Ovary (tissue), 9 donors: ENCODE data around the gene KCNIP4. TPM values are rescaled to one million over a fixed set of nuclear protein-coding genes. Genes with fewer than 3 reads are reported as not detected.

ENCODE experiments used
- DNase-seq, 5 donors: peaks; one replicate each; pipeline ENCODE4 v3.0.0-alpha.2; 2019 to 2020
- H3K27ac ChIP-seq, 2 donors: fragments of 200-600 bp; one replicate each; pipeline versions ENCODE4 v1.5.1 to v1.8.0; 2019 to 2022
- H3K27me3 ChIP-seq: fragments of 200-600 bp; one replicate; pipeline ENCODE4 v1.8.0; 2022
- H3K36me3 ChIP-seq: fragments of 200-600 bp; sonication (generic); one replicate; pipeline ENCODE4 v1.5.1; 2019
- H3K4me1 ChIP-seq: one replicate; pipeline ENCODE4 v1.8.1; 2013; ENCODE audit warnings: mild to moderate bottlenecking, moderate library complexity; ENCODE audit not compliant: insufficient read depth
- H3K4me3 ChIP-seq: fragments of 200-600 bp; sonication (generic); one replicate; pipeline ENCODE4 v1.5.1; 2017
- H3K9me3 ChIP-seq, 2 donors: fragments of 200-600 bp in 1 of 2; sonication (generic) in 1 of 2; one replicate each; pipeline versions ENCODE4 v1.5.1 to v1.8.1; 2013 to 2019; ENCODE audit warnings: mild to moderate bottlenecking in 1 of 2, moderate library complexity in 1 of 2
- EP300 ChIP-seq: sonication (generic); formaldehyde crosslinking; IDR thresholded peaks from one replicate; pipeline ENCODE4 v1.6.1; 2017; ENCODE audit warnings: antibody characterized with exemption
- POLR2A ChIP-seq: fragments of 450-650 bp; IDR thresholded peaks from one replicate; pipeline ENCODE4 v1.6.1; 2017; ENCODE audit warnings: antibody characterized with exemption, mild to moderate bottlenecking, moderate library complexity
- WGBS, 3 donors: extraction: QIAGEN DNeasy Blood & Tissue Kit in 1 of 3; methylation state at CpG; one replicate each; pipeline versions ENCODE4 v1.1.5 to v1.1.7; 2013 to 2017; 5-methylcytosine and 5-hydroxymethylcytosine counted together
- intact Hi-C, 4 donors: fragments of 100-400 bp; cut with DNase I; formaldehyde crosslinking; loops; one replicate each; pipeline versions ENCODE4 v1.11.0 to v1.15.1; 2022 to 2023
- polyA plus RNA-seq, 2 donors: library from polyadenylated mRNA; stranded (reverse); fragments of 200-250 nt in 1 of 2; fragments of 350-450 nt in 1 of 2; fragmentation: Illumina TruSeq in 1 of 2; extraction: RNeasy Lipid Tissue Mini Kit (QIAGEN cat#74804) in 1 of 2; gene quantifications; one replicate each; pipeline ENCODE4 v1.2.3, GENCODE V29; 2013 to 2014
- total RNA-seq, 7 donors: library from RNA; depleted of rRNA in 2 of 7; stranded (reverse); fragments of >200 nt in 2 of 7; fragmentation: NEBNext Ultra II Directional in 3 of 7; extraction: Animal tissue kit (Norgen Biotek cat#: 25700) in 3 of 7; gene quantifications; one replicate each; pipeline versions ENCODE4 v1.1.0 to v1.2.4, GENCODE V29; 2016 to 2023
- TF ChIP-seq, protein P1 (sequence below), 3 donors: fragments of 450-650 bp in 2 of 3; fragments of 200-600 bp in 1 of 3; IDR thresholded peaks; one replicate each; pipeline versions ENCODE4 v1.5.1 to v1.8.0; 2016 to 2022; ENCODE audit warnings: antibody characterized with exemption in 3 of 3, mild to moderate bottlenecking in 1 of 3
- donor health status: DM: no; HTN: no; CAD: no; lungs with moderate emphysema.
- donor health status: DM: no; HTN: no; CAD: no.
- donor health status: Bipolar disorder and iron deficiency.
- donor health status: DM: yes; HTN: yes; CAD: no.
- donor health status: DM: no; HTN: no; CAD: no.
- donor health status: DM: yes; HTN: yes; CAD: no.

Gene KCNIP4
- total and polyA plus RNA-seq, 9 donors: 0.11 to 3.9 (median 0.93) TPM; not detected in 1

DNA sequence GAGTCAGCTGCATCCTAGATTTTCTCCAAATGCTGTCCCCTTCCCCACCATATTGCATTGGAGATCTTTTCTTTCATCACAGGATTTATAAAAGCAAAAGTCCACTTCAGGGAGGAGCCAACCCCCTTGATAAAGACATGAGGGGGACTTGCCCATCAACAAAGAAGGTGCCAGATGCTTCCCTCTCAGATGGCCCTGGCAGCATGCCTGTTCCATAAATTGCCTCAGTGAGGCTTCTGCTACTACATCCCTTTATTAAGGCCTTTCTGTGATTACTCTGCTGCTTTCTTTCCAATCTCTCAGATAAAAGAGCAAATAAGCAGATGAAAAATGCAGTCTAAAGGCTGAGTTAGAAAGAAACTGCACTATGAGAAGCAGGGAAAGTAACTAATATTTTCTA is 736.7 kb downstream of the KCNIP4 start:
- intact Hi-C loops: no loop called here
- no peak overlapping the region for H3K4me3 ChIP-seq
- no peaks in the 10 kb centered on the region for H3K27me3 ChIP-seq
- no peak overlapping the region for H3K27ac ChIP-seq
- TF ChIP-seq EP300 (no peak), POLR2A (no peak)
- TF ChIP-seq, protein P1, sequence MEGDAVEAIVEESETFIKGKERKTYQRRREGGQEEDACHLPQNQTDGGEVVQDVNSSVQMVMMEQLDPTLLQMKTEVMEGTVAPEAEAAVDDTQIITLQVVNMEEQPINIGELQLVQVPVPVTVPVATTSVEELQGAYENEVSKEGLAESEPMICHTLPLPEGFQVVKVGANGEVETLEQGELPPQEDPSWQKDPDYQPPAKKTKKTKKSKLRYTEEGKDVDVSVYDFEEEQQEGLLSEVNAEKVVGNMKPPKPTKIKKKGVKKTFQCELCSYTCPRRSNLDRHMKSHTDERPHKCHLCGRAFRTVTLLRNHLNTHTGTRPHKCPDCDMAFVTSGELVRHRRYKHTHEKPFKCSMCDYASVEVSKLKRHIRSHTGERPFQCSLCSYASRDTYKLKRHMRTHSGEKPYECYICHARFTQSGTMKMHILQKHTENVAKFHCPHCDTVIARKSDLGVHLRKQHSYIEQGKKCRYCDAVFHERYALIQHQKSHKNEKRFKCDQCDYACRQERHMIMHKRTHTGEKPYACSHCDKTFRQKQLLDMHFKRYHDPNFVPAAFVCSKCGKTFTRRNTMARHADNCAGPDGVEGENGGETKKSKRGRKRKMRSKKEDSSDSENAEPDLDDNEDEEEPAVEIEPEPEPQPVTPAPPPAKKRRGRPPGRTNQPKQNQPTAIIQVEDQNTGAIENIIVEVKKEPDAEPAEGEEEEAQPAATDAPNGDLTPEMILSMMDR (IDR thresholded peaks at IDR 0.05): no peak
- no peaks in the 10 kb centered on the region for H3K4me1 ChIP-seq
- no peaks in the 10 kb centered on the region for H3K9me3 ChIP-seq
- no peaks in the 10 kb centered on the region for H3K36me3 ChIP-seq
- DNase-seq: no peak

DNA sequence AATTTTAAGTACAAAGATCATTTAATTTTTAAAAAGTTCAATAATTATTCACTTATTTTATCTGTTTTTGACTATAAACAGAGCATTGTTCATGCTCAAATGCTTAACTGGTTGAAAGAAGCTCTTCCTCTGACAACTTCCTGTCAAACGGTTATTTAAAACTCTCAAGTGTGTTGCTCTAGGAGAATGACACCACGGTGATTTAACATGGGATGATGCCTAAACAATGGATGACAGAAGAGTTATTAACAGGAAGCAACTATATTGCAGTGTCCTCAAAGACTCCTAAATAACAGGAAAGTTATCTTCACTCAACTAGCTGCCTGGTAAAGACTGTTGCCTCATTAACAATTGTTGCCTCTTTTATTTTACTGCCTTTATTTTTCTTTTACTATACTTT is 738.7 kb downstream of the KCNIP4 start:
- H3K9me3 ChIP-seq: no peaks in the 10 kb centered on the region
- no peak for DNase-seq
- WGBS, 3 donors: 30 to 34% (median 31%) methylated on average over 2 of the region's 2 CpGs
- H3K36me3 ChIP-seq: no peaks in the 10 kb centered on the region
- H3K27me3 ChIP-seq: no peaks in the 10 kb centered on the region
- intact Hi-C loops: no loop called here
- H3K4me3 ChIP-seq: no peak overlapping the region
- TF ChIP-seq POLR2A (no peak), EP300 (no peak)
- TF ChIP-seq, protein P1 (IDR thresholded peaks at IDR 0.05): no peak
- H3K4me1 ChIP-seq: no peaks in the 10 kb centered on the region
- H3K27ac ChIP-seq: no peak overlapping the region

DNA sequence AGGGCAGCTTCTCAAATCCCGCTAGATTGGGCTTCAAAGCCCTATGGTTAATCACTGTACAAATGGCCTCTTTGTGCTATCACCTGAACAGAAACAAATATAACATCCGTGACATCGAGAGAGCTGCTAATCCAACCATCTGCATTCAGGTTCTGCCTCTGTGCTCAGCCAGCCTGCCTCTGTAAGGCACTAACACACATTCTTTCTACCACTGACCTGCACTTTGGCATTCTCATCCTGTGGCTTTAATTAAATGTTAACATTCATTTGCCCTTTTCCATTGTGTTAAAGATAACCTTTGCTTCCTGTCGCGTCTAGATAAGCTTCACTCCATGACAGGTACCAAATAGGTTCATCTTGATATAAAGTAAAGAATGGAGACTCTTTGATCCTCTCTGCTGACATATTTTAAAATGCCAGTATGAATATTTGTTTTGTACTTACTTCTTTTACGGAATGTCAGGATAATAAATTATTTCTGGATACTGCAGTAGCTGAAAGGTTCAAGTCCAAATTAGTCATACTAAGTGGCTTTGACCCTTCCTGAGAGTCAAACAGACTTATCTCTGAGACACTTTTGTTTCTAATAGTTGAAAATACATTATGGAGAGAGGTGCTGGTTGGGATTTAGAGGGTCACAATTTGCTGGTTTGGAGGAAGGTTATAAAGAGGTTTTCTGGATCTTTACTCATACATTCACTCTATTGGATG is 742.6 kb downstream of the KCNIP4 start:
- DNase-seq: no peak

GRCh38 chr4:21203416-21203815 is 745.2 kb downstream of the KCNIP4 start:
- no peak for DNase-seq
- 92 to 94% (median 92%) methylated on average over 1 of the region's 1 CpG for WGBS, 3 donors
- Histone ChIP-seq H3K27me3 (no peaks in the 10 kb centered on the region), H3K4me1 (no peaks in the 10 kb centered on the region), H3K36me3 (no peaks in the 10 kb centered on the region), H3K4me3 (no peak overlapping the region), H3K27ac (no peak overlapping the region), H3K9me3 (no peaks in the 10 kb centered on the region)
- no peak for TF ChIP-seq POLR2A
- TF ChIP-seq, protein P1 (IDR thresholded peaks at IDR 0.05): no peak
- no peak for TF ChIP-seq EP300
- intact Hi-C loops: no loop called here

More for the DNA sequence above, 742.6 kb downstream of the KCNIP4 start:
- TF ChIP-seq, protein P1 (IDR thresholded peaks at IDR 0.05): no peak
- TF ChIP-seq EP300 (no peak), POLR2A (no peak)
- no peaks in the 10 kb centered on the region for H3K27me3 ChIP-seq
- H3K4me1 ChIP-seq: no peaks in the 10 kb centered on the region
- no peaks in the 10 kb centered on the region for H3K9me3 ChIP-seq
- H3K27ac ChIP-seq: no peak overlapping the region
- intact Hi-C loops: no loop called here
- WGBS, 3 donors: 44 to 51% (median 44%) methylated on average over 6 of the region's 6 CpGs
- H3K4me3 ChIP-seq: no peak overlapping the region
- no peaks in the 10 kb centered on the region for H3K36me3 ChIP-seq
